IMR-90 (cell line): ENCODE results near the gene METTL8. TPM values are rescaled to one million over a fixed set of nuclear protein-coding genes. Genes with fewer than 3 reads are reported as not detected.

ENCODE experiments used
- ATAC-seq: fragments of 200-7000 bp; cut with Tn5 transposase; 2 replicates; pipeline ENCODE4 v1.9.1; 2020; ENCODE audit warnings: low read depth, mild to moderate bottlenecking, moderate library complexity
- BruUV-seq: library from RNA; stranded (reverse); fragments of 400-500 nt; replicated peaks from 2 replicates; lab custom pipeline; 2021; lab: Mats Ljungman, UMichigan
- CTCF ChIA-PET: fragments of 300-600 bp; formaldehyde crosslinking; extraction: SDS; loops from one replicate; lab custom pipeline; 2021; ENCODE audit warnings: antibody characterized with exemption; lab: Yijun Ruan, JAX
- POLR2A ChIA-PET: fragments of 300-600 bp; sonication (Branson Sonifier 250); formaldehyde crosslinking; loops from one replicate; lab custom pipeline; 2022; ENCODE audit warnings: antibody characterized with exemption; ENCODE audit not compliant: unreplicated experiment; lab: Charles Lee
- DNase-seq: peaks from one replicate; pipeline ENCODE4 v3.0.0; 2013
- H2AFZ ChIP-seq: replicated peaks from 2 replicates; pipeline ENCODE3; 2013; ENCODE audit warnings: low read length, mild to moderate bottlenecking; ENCODE audit not compliant: poor library complexity
- H2AK5ac ChIP-seq: 2 replicates; pipeline ENCODE4 v1.6.1; 2013; ENCODE audit warnings: low read depth, low read length, inconsistent platforms
- H2AK9ac ChIP-seq: replicated peaks from 2 replicates; pipeline ENCODE3; 2013; ENCODE audit warnings: mild to moderate bottlenecking, low read depth, low read length, moderate library complexity; ENCODE audit not compliant: poor library complexity
- H2BK120ac ChIP-seq: 2 replicates; pipeline ENCODE4 v1.6.1; 2013; ENCODE audit warnings: low read depth, low read length, inconsistent platforms
- H2BK15ac ChIP-seq: 3 replicates; pipeline ENCODE4 v1.6.1; 2013; ENCODE audit warnings: low read depth, low read length, inconsistent platforms
- H2BK20ac ChIP-seq: 2 replicates; pipeline ENCODE4 v1.6.1; 2013; ENCODE audit warnings: low read depth, mild to moderate bottlenecking, inconsistent platforms, low read length, moderate library complexity
- H2BK5ac ChIP-seq: 2 replicates; pipeline ENCODE4 v1.6.1; 2013; ENCODE audit warnings: mild to moderate bottlenecking, low read depth, low read length, inconsistent platforms; ENCODE audit not compliant: poor library complexity, severe bottlenecking
- H3K14ac ChIP-seq: replicated peaks from 2 replicates; pipeline ENCODE4 v1.6.1; 2013; ENCODE audit warnings: low read depth, low read length, inconsistent platforms
- H3K18ac ChIP-seq: 2 replicates; pipeline ENCODE4 v1.6.1; 2013; ENCODE audit warnings: low read depth, low read length, control low read depth
- H3K23ac ChIP-seq: 2 replicates; pipeline ENCODE4 v1.6.1; 2013; ENCODE audit warnings: low read depth, low read length, inconsistent platforms
- H3K27ac ChIP-seq: 2 replicates; pipeline ENCODE4 v1.5.1; 2013; ENCODE audit warnings: mild to moderate bottlenecking, control low read depth, low read length; ENCODE audit not compliant: insufficient read depth
- H3K27me3 ChIP-seq: 2 replicates; pipeline ENCODE4 v1.6.1; 2013; ENCODE audit warnings: low read length; ENCODE audit not compliant: control insufficient read depth, insufficient read depth
- H3K36me3 ChIP-seq: 2 replicates; pipeline ENCODE4 v1.6.1; 2013; ENCODE audit warnings: low read length, mixed read lengths; ENCODE audit not compliant: control insufficient read depth, insufficient read depth
- H3K4ac ChIP-seq: 2 replicates; pipeline ENCODE4 v1.6.1; 2013; ENCODE audit warnings: low read depth, low read length, inconsistent platforms
- H3K4me1 ChIP-seq: 2 replicates; pipeline ENCODE4 v1.6.1; 2013; ENCODE audit warnings: low read length, mixed read lengths; ENCODE audit not compliant: control insufficient read depth, insufficient read depth
- H3K4me2 ChIP-seq: 2 replicates; pipeline ENCODE4 v1.6.1; 2013; ENCODE audit warnings: low read depth, mild to moderate bottlenecking, control low read depth, low read length, moderate library complexity
- H3K4me3 ChIP-seq: 2 replicates; pipeline ENCODE4 v1.5.1; 2013; ENCODE audit warnings: low read depth, mild to moderate bottlenecking, control low read depth, low read length, moderate library complexity; ENCODE audit not compliant: insufficient read depth
- H3K56ac ChIP-seq: 2 replicates; pipeline ENCODE4 v1.6.1; 2013; ENCODE audit warnings: low read length, inconsistent platforms; ENCODE audit not compliant: insufficient read depth; ENCODE audit errors: extremely low read depth
- H3K79me1 ChIP-seq, 2 experiments: 2 replicates each; pipeline ENCODE4 v1.6.1; 2013; ENCODE audit warnings: low read length in 2 of 2, inconsistent platforms in 1 of 2, low read depth in 1 of 2
- H3K9ac ChIP-seq: 2 replicates; pipeline ENCODE4 v1.6.1; 2013; ENCODE audit warnings: low read depth, low read length, control low read depth
- H3K9me1 ChIP-seq: 2 replicates; pipeline ENCODE4 v1.6.1; 2013; ENCODE audit warnings: low read length, inconsistent platforms; ENCODE audit not compliant: insufficient read depth
- H3K9me3 ChIP-seq: 2 replicates; pipeline ENCODE4 v1.6.1; 2013; ENCODE audit warnings: low read length; ENCODE audit not compliant: control insufficient read depth, insufficient read depth
- H4K20me1 ChIP-seq: 2 replicates; pipeline ENCODE4 v1.6.1; 2013; ENCODE audit warnings: low read length, inconsistent platforms; ENCODE audit not compliant: insufficient read depth
- H4K5ac ChIP-seq: 2 replicates; pipeline ENCODE4 v1.6.1; 2013; ENCODE audit warnings: mild to moderate bottlenecking, low read depth, low read length, control low read depth
- H4K8ac ChIP-seq, 2 experiments: 2 replicates each; pipeline ENCODE4 v1.6.1; 2013; ENCODE audit warnings: low read depth in 2 of 2, low read length in 2 of 2, control low read depth in 1 of 2, inconsistent platforms in 1 of 2
- H4K91ac ChIP-seq: 2 replicates; pipeline ENCODE4 v1.6.1; 2013; ENCODE audit warnings: low read depth, low read length, inconsistent platforms; ENCODE audit not compliant: insufficient read depth
- MXI1 ChIP-seq: IDR thresholded peaks from 2 replicates; pipeline ENCODE4 v1.6.1; 2012; ENCODE audit warnings: low read depth, mild to moderate bottlenecking, low read length, moderate library complexity, borderline replicate concordance
- NFE2L2 ChIP-seq: fragments of 150-350 bp; IDR thresholded peaks from 2 replicates; pipeline ENCODE4 v1.6.1; 2016; ENCODE audit warnings: low read depth, mild to moderate bottlenecking, low read length
- RAD21 ChIP-seq: IDR thresholded peaks from 2 replicates; pipeline ENCODE4 v1.6.1; 2012; ENCODE audit warnings: low read length, improper control_type of control experiment
- WGBS, 2 experiments: methylation state at CpG; one replicate each; pipeline versions ENCODE4 v1.1.5 to v1.1.7; 2013; ENCODE audit warnings: missing lambda C conversion rate in 2 of 2; ENCODE audit not compliant: insufficient read length in 1 of 2; ENCODE audit errors: extremely low coverage in 2 of 2; 5-methylcytosine and 5-hydroxymethylcytosine counted together
- dilution Hi-C: fragments of 300-500 bp; cut with HindIII; formaldehyde crosslinking; loops from one replicate; pipeline ENCODE4 v1.14.3; 2018; ENCODE audit warnings: low sequenced_read_pairs; ENCODE audit not compliant: unreplicated experiment
- in situ Hi-C: fragments of 300-500 bp; cut with MboI; formaldehyde crosslinking; loops from 3 replicates; pipeline ENCODE4 v1.14.3; 2019; ENCODE audit warnings: low sequenced_read_pairs, inconsistent platforms, mixed read lengths
- intact Hi-C: fragments of 100-400 bp; cut with micrococcal nuclease; formaldehyde crosslinking; loops from 2 replicates; pipeline ENCODE4 v1.10.0; 2022
- polyA plus RNA-seq, 3 experiments: library from polyadenylated mRNA; depleted of rRNA; stranded (reverse); fragments of >200 nt; gene quantifications; 2 replicates each; pipeline ENCODE4 v1.2.3, GENCODE V29; 2012; ENCODE audit warnings: low replicate concordance in 1 of 3
- total RNA-seq: library from RNA; depleted of rRNA; stranded (reverse); fragments of >200 nt; gene quantifications from 2 replicates; pipeline ENCODE4 v1.2.3, GENCODE V29; 2012
- TF ChIP-seq, protein P1 (sequence below): fragments of 150-350 bp; IDR thresholded peaks from 2 replicates; pipeline ENCODE4 v1.6.1; 2016; ENCODE audit warnings: low read depth, mild to moderate bottlenecking, low read length, moderate library complexity, borderline replicate concordance

METTL8 gene
- total and polyA plus RNA-seq, 2 of the 4 experiments (the other 2 are of a cell fraction) = 6.9 to 10.6 TPM

DNA sequence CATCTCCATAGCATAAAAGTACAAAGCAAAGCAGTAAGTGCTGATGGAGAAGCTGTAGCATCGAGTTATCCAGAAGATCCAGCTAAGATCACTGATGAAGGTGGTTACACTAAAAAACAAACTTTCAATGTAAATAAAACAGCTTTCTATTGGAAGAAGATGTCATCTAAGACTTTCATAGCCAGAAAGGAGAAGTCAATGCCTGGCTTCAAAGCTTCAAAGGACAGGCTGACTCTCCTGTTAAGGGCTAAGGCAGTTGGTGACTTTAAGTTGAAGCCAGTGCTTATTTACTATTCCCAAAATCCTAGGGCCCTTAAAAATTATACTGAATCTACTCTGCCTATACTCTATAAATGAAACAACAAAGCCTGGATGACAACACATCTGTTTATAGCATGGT, 44.0 kb downstream of the METTL8 start:
- H3K14ac ChIP-seq = no peak overlapping the region
- TF ChIP-seq, protein P1, sequence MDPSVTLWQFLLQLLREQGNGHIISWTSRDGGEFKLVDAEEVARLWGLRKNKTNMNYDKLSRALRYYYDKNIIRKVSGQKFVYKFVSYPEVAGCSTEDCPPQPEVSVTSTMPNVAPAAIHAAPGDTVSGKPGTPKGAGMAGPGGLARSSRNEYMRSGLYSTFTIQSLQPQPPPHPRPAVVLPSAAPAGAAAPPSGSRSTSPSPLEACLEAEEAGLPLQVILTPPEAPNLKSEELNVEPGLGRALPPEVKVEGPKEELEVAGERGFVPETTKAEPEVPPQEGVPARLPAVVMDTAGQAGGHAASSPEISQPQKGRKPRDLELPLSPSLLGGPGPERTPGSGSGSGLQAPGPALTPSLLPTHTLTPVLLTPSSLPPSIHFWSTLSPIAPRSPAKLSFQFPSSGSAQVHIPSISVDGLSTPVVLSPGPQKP = no peak
- TF ChIP-seq NFE2L2 = no peak
- TF ChIP-seq RAD21 = no peak
- no peak for TF ChIP-seq MXI1
- no CpG with 5 or more reads among the region's 1 CpG for WGBS, 2 experiments
- H2BK120ac ChIP-seq = no peak overlapping the region
- no peak overlapping the region for H3K9ac ChIP-seq
- no peak overlapping the region for H2BK20ac ChIP-seq
- no peak overlapping the region for H2BK15ac ChIP-seq
- CTCF ChIA-PET = interaction anchor here (0.6 to 0.8 kb wide), 2 partner anchors 9 to 98 kb away, joined by 4 to 5 read pairs; no protein-coding TSS in a partner anchor
- H3K9me3 ChIP-seq = no peaks in the 10 kb centered on the region
- H3K27ac ChIP-seq = no peak overlapping the region
- no peaks in the 10 kb centered on the region for H4K20me1 ChIP-seq
- intact Hi-C loops (no loop called here), in situ Hi-C loops (no loop called here), dilution Hi-C loops (no loop called here)
- 0 out of 2 replicates have a peak, but pooled peaks cover 4% of the 10 kb centered on the region for H3K9me1 ChIP-seq
- H4K5ac ChIP-seq = no peak overlapping the region
- H2BK5ac ChIP-seq = no peak overlapping the region
- no peak overlapping the region for H3K56ac ChIP-seq
- no peak overlapping the region for H4K91ac ChIP-seq
- H2AFZ ChIP-seq = no peak overlapping the region
- no peak overlapping the region for H3K4ac ChIP-seq
- no TSS peak for BruUV-seq
- DNase-seq (no peak), ATAC-seq (no peak)
- no peak overlapping the region for H2AK9ac ChIP-seq
- no peaks in the 10 kb centered on the region for H3K36me3 ChIP-seq
- H3K27me3 ChIP-seq = no peaks in the 10 kb centered on the region
- no peak overlapping the region for H3K23ac ChIP-seq
- POLR2A ChIA-PET = no interaction called here
- no peak overlapping the region for H4K8ac ChIP-seq
- H3K4me3 ChIP-seq = no peak overlapping the region
- no peak overlapping the region for H3K4me2 ChIP-seq
- peaks cover 3 to 8% of the 10 kb centered on the region in 2 experiments; a peak in 2 of 4 replicates for H3K79me1 ChIP-seq
- no peak overlapping the region for H3K18ac ChIP-seq
- no peak overlapping the region for H2AK5ac ChIP-seq
- H3K4me1 ChIP-seq = peaks cover 3% of the 10 kb centered on the region
